ENCODE measurements around the gene TMPRSS2. TPM values are rescaled to one million over a fixed set of nuclear protein-coding genes. Genes with fewer than 3 reads are reported as not detected.

Gene TMPRSS2
- total RNA-seq, 1 donor from 2014 or later = 0.84 TPM

DNA sequence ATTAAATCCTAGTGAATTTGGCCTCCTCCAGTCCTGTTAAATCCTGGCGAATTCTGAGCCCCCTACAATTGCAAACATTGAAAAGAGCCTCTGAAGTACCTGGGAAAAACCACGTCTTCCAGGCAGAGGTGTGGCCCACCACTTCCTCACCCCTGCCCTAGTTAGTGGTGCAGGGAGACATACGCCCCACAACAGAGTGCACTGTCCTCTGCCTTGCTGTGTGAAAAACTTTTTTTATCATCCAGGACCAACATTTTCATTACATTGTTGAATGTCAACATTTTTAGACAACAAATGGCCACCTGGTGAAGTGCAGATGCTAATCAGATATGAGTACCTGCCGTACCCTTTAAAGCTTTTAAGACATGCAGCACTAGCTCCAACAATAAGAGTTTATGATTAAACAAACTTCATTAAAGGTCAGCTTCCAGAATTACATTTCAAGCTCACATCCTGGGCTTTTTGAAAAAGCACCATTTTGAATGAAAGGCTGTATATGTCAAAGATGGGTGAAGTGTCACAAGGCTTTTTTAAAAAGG is 13.6 kb upstream of the TMPRSS2 start:
- no peaks in the 10 kb centered on the region for H3K36me3 ChIP-seq (ENCODE audit: insufficient read depth, low read length)
- no peak overlapping the region for H3K4me2 ChIP-seq (ENCODE audit: low read length)
- DNase-seq (ENCODE audit: low read depth) (no peak), FAIRE-seq (no peak)
- H3K4me3 ChIP-seq (ENCODE audit: insufficient read depth, low read depth, low read length) = no peak overlapping the region
- H3K4me3 Mint-ChIP-seq (ENCODE audit: unreplicated experiment) = no peak overlapping the region
- no peak overlapping the region for H3K9ac ChIP-seq (ENCODE audit: low read length)
- H3K9me3 Mint-ChIP-seq (ENCODE audit: unreplicated experiment) = peaks cover 7% of the 10 kb centered on the region
- no peaks in the 10 kb centered on the region for H3K9me3 ChIP-seq (ENCODE audit: insufficient read depth, low read depth, low read length)
- peaks cover 11% of the 10 kb centered on the region for H3K27me3 Mint-ChIP-seq (ENCODE audit: low read depth, unreplicated experiment)
- no peaks in the 10 kb centered on the region for H3K36me3 Mint-ChIP-seq (ENCODE audit: low read depth, unreplicated experiment)
- H2AFZ ChIP-seq (ENCODE audit: low read depth, low read length) = no peak overlapping the region
- H3K27ac Mint-ChIP-seq (ENCODE audit: unreplicated experiment) = no peak overlapping the region
- no peak overlapping the region for H3K27ac ChIP-seq (ENCODE audit: low read depth, low read length)
- H3K27me3 ChIP-seq (ENCODE audit: insufficient read depth, low read length) = peaks cover 3% of the 10 kb centered on the region
- no peaks in the 10 kb centered on the region for H3K4me1 ChIP-seq (ENCODE audit: insufficient read depth, low read length)
- no peaks in the 10 kb centered on the region for H4K20me1 ChIP-seq (ENCODE audit: insufficient read depth, low read length)
- no peaks in the 10 kb centered on the region for H3K4me1 Mint-ChIP-seq (ENCODE audit: low read depth, unreplicated experiment)
- H3K79me2 ChIP-seq (ENCODE audit: insufficient read depth, low read length) = no peaks in the 10 kb centered on the region
- TF ChIP-seq EZH2 (IDR thresholded peaks at IDR 0.05; ENCODE audit: insufficient read depth, low read length) = no peak
- no peak for TF ChIP-seq CTCF (IDR thresholded peaks at IDR 0.05; ENCODE audit: insufficient read depth, low read depth, low read length)

GRCh38 chr21:41520560-41521442 is 12.8 kb upstream of the TMPRSS2 start:
- Mint-ChIP-seq H3K27ac (ENCODE audit: unreplicated experiment) (no peak overlapping the region), H3K27me3 (ENCODE audit: low read depth, unreplicated experiment) (peaks cover 5% of the 10 kb centered on the region), H3K9me3 (ENCODE audit: unreplicated experiment) (peaks cover 7% of the 10 kb centered on the region), H3K4me3 (ENCODE audit: unreplicated experiment) (no peak overlapping the region), H3K4me1 (ENCODE audit: low read depth, unreplicated experiment) (no peaks in the 10 kb centered on the region), H3K36me3 (ENCODE audit: low read depth, unreplicated experiment) (no peaks in the 10 kb centered on the region)
- Histone ChIP-seq H3K4me1 (ENCODE audit: insufficient read depth, low read length) (no peaks in the 10 kb centered on the region), H3K27ac (ENCODE audit: low read depth, low read length) (no peak overlapping the region), H3K79me2 (ENCODE audit: insufficient read depth, low read length) (no peaks in the 10 kb centered on the region), H4K20me1 (ENCODE audit: insufficient read depth, low read length) (no peaks in the 10 kb centered on the region), H3K9me3 (ENCODE audit: insufficient read depth, low read depth, low read length) (no peaks in the 10 kb centered on the region), H3K36me3 (ENCODE audit: insufficient read depth, low read length) (no peaks in the 10 kb centered on the region), H3K4me2 (ENCODE audit: low read length) (no peak overlapping the region), H3K27me3 (ENCODE audit: insufficient read depth, low read length) (peaks cover under 1% of the 10 kb centered on the region), H2AFZ (ENCODE audit: low read depth, low read length) (no peak overlapping the region), H3K4me3 (ENCODE audit: insufficient read depth, low read depth, low read length) (no peak overlapping the region), H3K9ac (ENCODE audit: low read length) (no peak overlapping the region)
- no peak for TF ChIP-seq EZH2 (IDR thresholded peaks at IDR 0.05; ENCODE audit: insufficient read depth, low read length)
- TF ChIP-seq CTCF (IDR thresholded peaks at IDR 0.05; ENCODE audit: insufficient read depth, low read depth, low read length) = no peak
- FAIRE-seq = no peak
- DNase-seq (ENCODE audit: low read depth) = no peak
